ENCODE measurements around the gene SLX4.

The SLX4 gene

DNA sequence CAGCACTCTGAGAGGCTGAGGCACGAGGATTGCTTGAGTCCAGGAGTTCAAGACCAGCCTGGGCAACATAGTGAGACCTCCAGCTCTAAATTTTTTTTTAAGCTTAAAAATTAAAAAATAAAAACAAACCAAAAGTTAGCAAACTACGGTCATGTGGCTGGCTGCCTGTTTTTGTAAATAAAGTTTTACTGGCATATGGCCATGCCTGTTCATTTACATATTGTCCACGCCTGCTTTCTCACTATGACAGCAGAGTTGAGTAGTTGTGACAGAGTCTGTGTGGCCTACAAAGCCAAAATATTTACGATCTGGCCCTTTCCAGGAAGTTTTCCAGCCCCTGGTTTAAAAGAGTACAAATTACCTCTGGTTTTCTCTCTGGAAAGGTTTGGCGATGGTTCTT, 3.3 kb downstream of the SLX4 start:
- no peak for TF ChIP-seq EZH2 (IDR thresholded peaks at IDR 0.05)
- no peak for TF ChIP-seq FOXP2 (optimal IDR thresholded peaks at IDR 0.05; ENCODE audit: control extremely low read depth, extremely low read length, insufficient read depth)
- TF ChIP-seq POLR2AphosphoS5 (IDR thresholded peaks at IDR 0.05; ENCODE audit: borderline replicate concordance, low read depth, low read length), result no peak
- DNase-seq (ENCODE audit: low read depth, low spot score), result no peak
- H3K9me3 ChIP-seq (ENCODE audit: low read depth, low read length), result no peaks in the 10 kb centered on the region
- H3K4me3 ChIP-seq, result no peak overlapping the region
- 0 out of 2 replicates have a peak, but pooled peaks cover 5% of the 10 kb centered on the region for H3K36me3 ChIP-seq (ENCODE audit: insufficient read depth, low read length)
- H3K9ac ChIP-seq (ENCODE audit: insufficient read length), result no peak overlapping the region
- no peak overlapping the region for H3K27ac ChIP-seq

DNA sequence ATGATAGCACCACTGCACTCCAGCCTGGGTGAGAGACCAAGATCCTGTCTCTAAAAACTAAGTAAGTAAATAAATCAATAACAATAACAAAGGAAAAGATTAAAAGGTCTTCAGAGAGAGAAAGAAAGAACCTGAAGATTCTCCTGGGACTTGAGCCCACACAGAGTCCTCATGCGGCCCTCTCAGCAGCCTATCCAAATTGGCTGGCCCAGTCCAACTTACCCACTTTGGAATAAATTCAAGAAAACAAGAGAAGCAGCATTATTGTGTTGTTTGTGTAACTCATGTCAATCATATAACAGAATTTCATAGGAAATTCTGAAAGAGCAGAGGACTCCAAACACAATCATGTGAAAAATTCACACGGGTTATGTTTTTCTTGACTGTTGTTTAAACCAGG, 3.8 kb downstream of the SLX4 start:
- no peak for TF ChIP-seq POLR2AphosphoS5 (IDR thresholded peaks at IDR 0.05; ENCODE audit: borderline replicate concordance, low read depth, low read length)
- TF ChIP-seq EZH2 (IDR thresholded peaks at IDR 0.05), result no peak
- no peak for DNase-seq (ENCODE audit: low read depth, low spot score)
- H3K9me3 ChIP-seq (ENCODE audit: low read depth, low read length), result no peaks in the 10 kb centered on the region
- no peak overlapping the region for H3K27ac ChIP-seq
- no peak overlapping the region for H3K9ac ChIP-seq (ENCODE audit: insufficient read length)
- H3K4me3 ChIP-seq, result no peak overlapping the region
- 0 out of 2 replicates have a peak, but pooled peaks cover 5% of the 10 kb centered on the region for H3K36me3 ChIP-seq (ENCODE audit: insufficient read depth, low read length)

DNA sequence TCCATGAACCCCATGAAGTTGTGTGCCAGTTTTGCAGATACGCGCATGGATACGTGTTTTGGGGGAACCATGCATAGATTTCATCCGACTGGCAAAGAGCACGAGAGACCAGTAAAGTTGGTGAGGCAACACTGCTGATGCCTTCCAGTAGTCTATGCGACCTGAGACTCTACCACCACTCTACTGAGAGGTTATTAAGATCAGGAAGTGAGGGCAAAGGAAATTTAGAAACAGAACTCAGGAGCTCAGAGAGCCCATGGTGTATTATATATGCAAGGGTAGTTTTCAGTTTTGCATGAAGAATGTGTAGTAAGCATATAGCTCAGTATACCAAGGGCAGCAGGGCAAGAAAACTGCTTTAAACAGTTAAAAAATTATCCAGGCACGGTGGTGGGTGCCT, 4.2 kb downstream of the SLX4 start:
- Histone ChIP-seq H3K9me3 (ENCODE audit: low read depth, low read length) (no peaks in the 10 kb centered on the region), H3K9ac (ENCODE audit: insufficient read length) (no peak overlapping the region), H3K4me3 (no peak overlapping the region), H3K27ac (no peak overlapping the region), H3K36me3 (ENCODE audit: insufficient read depth, low read length) (peaks cover 8% of the 10 kb centered on the region; the same call in 1 of the 2 replicates)
- TF ChIP-seq POLR2AphosphoS5 (IDR thresholded peaks at IDR 0.05; ENCODE audit: borderline replicate concordance, low read depth, low read length) (no peak), FOXP2 (optimal IDR thresholded peaks at IDR 0.05; ENCODE audit: control extremely low read depth, extremely low read length, insufficient read depth) (no peak)
- no peak for DNase-seq (ENCODE audit: low read depth, low spot score)

DNA sequence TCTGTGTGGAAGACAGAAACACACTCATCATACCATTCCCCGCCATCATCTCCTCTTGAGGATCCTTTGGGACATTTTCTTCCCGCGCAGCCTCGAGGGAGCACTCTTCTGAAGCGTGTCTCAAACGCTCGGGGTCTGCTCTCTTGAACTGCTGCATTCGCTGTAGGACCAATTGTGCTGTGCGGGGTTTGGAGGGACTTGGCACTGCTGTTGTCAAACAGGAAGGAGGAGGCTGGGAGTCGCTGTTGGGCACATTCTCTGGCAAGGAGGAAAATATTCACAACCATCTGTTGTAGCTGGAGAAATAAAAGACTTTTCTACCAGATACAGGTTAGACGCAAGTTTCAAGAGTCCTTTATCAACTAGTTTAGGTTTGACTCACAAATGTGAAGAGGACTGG, 5.0 kb downstream of the SLX4 start:
- DNase-seq (ENCODE audit: low read depth, low spot score), result no peak
- H3K36me3 ChIP-seq (ENCODE audit: insufficient read depth, low read length), result peaks cover 12% of the 10 kb centered on the region; the same call in 1 of the 2 replicates
- no peak overlapping the region for H3K9ac ChIP-seq (ENCODE audit: insufficient read length)
- no peak overlapping the region for H3K4me3 ChIP-seq
- TF ChIP-seq FOXP2 (optimal IDR thresholded peaks at IDR 0.05; ENCODE audit: control extremely low read depth, extremely low read length, insufficient read depth) (no peak), POLR2AphosphoS5 (IDR thresholded peaks at IDR 0.05; ENCODE audit: borderline replicate concordance, low read depth, low read length) (no peak), EZH2 (IDR thresholded peaks at IDR 0.05) (no peak)
- no peaks in the 10 kb centered on the region for H3K9me3 ChIP-seq (ENCODE audit: low read depth, low read length)
- no peak overlapping the region for H3K27ac ChIP-seq

DNA sequence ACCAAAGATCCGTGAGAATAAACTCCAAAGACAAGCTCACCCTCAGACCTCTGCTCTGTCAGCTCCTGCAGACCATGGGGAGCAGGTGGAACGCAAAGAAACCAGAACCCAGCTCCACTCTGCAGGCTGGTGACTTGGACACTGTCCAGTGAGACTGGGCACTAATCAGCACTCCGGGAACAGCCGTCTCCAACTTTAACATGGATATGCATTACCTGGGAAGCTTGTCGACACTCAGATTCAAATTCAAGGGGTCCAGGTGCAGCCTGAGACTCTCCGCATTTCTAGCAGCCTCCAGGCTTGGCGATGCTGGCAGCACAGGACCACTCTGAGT, 9.1 kb downstream of the SLX4 start:
- H3K4me3 ChIP-seq, result no peak overlapping the region
- H3K36me3 ChIP-seq (ENCODE audit: insufficient read depth, low read length), result peaks cover 35% of the 10 kb centered on the region
- H3K9ac ChIP-seq (ENCODE audit: insufficient read length), result no peak overlapping the region
- no peak overlapping the region for H3K27ac ChIP-seq
- DNase-seq (ENCODE audit: low read depth, low spot score), result no peak
- peaks cover 7% of the 10 kb centered on the region for H3K9me3 ChIP-seq (ENCODE audit: low read depth, low read length)
- no peak for TF ChIP-seq FOXP2 (optimal IDR thresholded peaks at IDR 0.05; ENCODE audit: control extremely low read depth, extremely low read length, insufficient read depth)
- TF ChIP-seq POLR2AphosphoS5 (IDR thresholded peaks at IDR 0.05; ENCODE audit: borderline replicate concordance, low read depth, low read length), result no peak
- TF ChIP-seq EZH2 (IDR thresholded peaks at IDR 0.05), result no peak

DNA sequence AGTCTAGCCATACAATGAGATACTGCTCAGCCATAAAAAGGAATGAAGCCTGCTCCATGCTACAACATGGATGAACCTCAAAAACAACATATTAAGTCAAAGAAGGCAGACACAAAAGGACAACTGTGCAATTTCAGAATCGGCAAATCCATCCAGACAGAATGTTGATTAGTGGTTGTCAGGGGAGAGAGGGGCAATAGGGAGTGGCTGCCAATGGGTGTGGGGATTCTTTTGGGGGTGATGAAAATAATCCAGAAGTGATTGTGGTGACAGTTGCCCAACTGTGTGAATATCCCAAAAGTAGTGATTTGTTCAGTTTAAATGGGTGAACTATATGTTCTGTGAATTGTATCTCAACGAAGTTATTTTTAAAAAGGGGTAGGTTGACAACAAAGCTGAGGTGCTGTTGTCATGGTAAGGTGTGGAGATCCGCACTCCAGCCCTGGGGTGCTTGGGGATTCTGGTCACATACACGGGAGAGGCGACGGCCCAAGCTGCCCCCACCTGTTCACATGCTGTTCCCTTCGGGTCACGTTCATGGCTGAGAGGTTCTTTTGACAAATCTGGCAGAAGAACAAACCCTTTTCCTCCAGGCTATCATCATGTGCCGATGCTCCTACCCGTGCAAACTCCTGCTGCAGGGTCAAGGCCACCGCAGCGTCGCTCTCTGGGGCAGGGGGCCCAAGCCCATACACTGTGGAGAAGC, 9.6 kb downstream of the SLX4 start:
- peaks cover 35% of the 10 kb centered on the region for H3K36me3 ChIP-seq (ENCODE audit: insufficient read depth, low read length)
- TF ChIP-seq EZH2 (IDR thresholded peaks at IDR 0.05) (no peak), FOXP2 (optimal IDR thresholded peaks at IDR 0.05; ENCODE audit: control extremely low read depth, extremely low read length, insufficient read depth) (no peak)
- H3K27ac ChIP-seq, result no peak overlapping the region
- H3K4me3 ChIP-seq, result no peak overlapping the region
- DNase-seq (ENCODE audit: low read depth, low spot score), result no peak
- no peak overlapping the region for H3K9ac ChIP-seq (ENCODE audit: insufficient read length)
- peaks cover 7% of the 10 kb centered on the region for H3K9me3 ChIP-seq (ENCODE audit: low read depth, low read length)

DNA sequence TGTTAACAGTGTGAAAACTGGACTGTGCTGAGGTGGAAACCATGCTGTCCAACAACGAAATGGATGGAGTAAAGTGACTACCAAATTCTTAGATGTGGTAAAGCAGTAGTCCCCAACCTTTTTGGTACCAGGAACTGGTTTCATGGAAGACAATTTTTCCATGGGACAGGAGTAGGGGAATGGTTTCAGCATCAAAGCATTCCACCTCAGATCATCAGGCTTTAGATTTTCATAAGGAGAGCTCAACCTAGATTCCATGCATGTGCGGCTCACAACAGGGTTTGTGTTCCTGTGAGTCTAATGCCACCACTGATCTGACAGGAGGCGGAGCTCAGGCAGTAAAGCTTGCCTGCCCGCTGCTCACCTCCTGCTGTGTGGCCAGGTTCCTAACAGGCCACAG, 11.5 kb downstream of the SLX4 start:
- no peak for TF ChIP-seq POLR2AphosphoS5 (IDR thresholded peaks at IDR 0.05; ENCODE audit: borderline replicate concordance, low read depth, low read length)
- TF ChIP-seq FOXP2 (optimal IDR thresholded peaks at IDR 0.05; ENCODE audit: control extremely low read depth, extremely low read length, insufficient read depth), result no peak
- TF ChIP-seq EZH2 (IDR thresholded peaks at IDR 0.05), result no peak
- DNase-seq (ENCODE audit: low read depth, low spot score), result no peak
- Histone ChIP-seq H3K9ac (ENCODE audit: insufficient read length) (no peak overlapping the region), H3K9me3 (ENCODE audit: low read depth, low read length) (peaks cover 7% of the 10 kb centered on the region), H3K4me3 (no peak overlapping the region), H3K27ac (no peak overlapping the region), H3K36me3 (ENCODE audit: insufficient read depth, low read length) (peaks cover 35% of the 10 kb centered on the region)

DNA sequence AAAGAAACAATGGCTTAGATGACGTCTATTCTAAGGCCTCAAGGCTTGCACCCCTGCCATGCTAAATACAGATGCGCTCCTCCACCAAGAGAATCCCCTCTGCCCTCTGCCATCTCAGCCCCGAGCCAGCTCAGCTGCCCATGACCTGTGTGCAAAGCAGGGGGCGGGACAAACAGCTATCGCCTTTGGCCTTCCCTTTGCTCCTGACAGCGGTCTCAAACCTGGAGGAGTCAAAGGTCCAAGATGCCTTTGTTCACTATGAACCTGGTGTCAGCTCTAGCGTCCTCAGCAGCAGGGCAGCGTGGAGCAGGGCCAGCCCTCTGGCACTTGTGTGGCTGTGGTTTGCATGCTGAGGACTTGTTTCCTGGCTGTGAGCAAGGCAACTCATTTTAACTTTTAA, 12.3 kb downstream of the SLX4 start:
- H3K36me3 ChIP-seq (ENCODE audit: insufficient read depth, low read length), result peaks cover 35% of the 10 kb centered on the region

DNA sequence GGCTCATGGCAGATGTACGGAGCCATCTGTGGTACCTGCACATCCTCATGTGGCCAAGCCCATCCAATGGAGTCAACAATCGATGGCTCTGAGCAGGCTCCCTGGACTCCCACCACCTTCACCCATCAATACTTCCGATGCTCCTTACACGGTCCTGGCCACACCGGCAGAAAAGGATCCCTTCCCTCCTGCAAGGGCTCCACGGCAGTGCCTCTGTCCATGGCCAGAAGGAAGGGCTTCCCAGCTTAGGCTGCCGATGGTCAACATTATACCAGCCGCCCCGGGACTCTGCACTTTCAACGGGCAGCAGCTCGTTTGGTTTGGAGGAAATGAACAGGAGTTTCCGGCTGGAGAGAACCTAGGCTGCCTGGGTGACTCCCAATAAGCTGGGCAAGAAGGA, 13.2 kb downstream of the SLX4 start:
- Histone ChIP-seq H3K4me3 (no peak overlapping the region), H3K9me3 (ENCODE audit: low read depth, low read length) (peaks cover 7% of the 10 kb centered on the region), H3K36me3 (ENCODE audit: insufficient read depth, low read length) (peaks cover 31% of the 10 kb centered on the region), H3K27ac (no peak overlapping the region), H3K9ac (ENCODE audit: insufficient read length) (no peak overlapping the region)
- no peak for DNase-seq (ENCODE audit: low read depth, low spot score)
- no peak for TF ChIP-seq FOXP2 (optimal IDR thresholded peaks at IDR 0.05; ENCODE audit: control extremely low read depth, extremely low read length, insufficient read depth)
- TF ChIP-seq EZH2 (IDR thresholded peaks at IDR 0.05), result no peak
- TF ChIP-seq POLR2AphosphoS5 (IDR thresholded peaks at IDR 0.05; ENCODE audit: borderline replicate concordance, low read depth, low read length), result no peak

More for the DNA sequence above, 12.3 kb downstream of the SLX4 start:
- Histone ChIP-seq H3K9ac (ENCODE audit: insufficient read length) (no peak overlapping the region), H3K9me3 (ENCODE audit: low read depth, low read length) (peaks cover 7% of the 10 kb centered on the region), H3K27ac (no peak overlapping the region), H3K4me3 (no peak overlapping the region)
- DNase-seq (ENCODE audit: low read depth, low spot score), result no peak
- TF ChIP-seq FOXP2 (optimal IDR thresholded peaks at IDR 0.05; ENCODE audit: control extremely low read depth, extremely low read length, insufficient read depth) (no peak), EZH2 (IDR thresholded peaks at IDR 0.05) (no peak)
